A549 (cell line): ENCODE data around the gene UXS1. TPM values are rescaled to one million over a fixed set of nuclear protein-coding genes. Genes with fewer than 3 reads are reported as not detected.

Source experiments
- ATAC-seq, 2 experiments: fragments of 200-7000 bp in 1 of 2; fragments of >200 bp in 1 of 2; cut with Nextera tagmentation in 1 of 2; cut with Tn5 transposase in 1 of 2; 3 replicates each; pipeline versions ENCODE4 v1.8.0 to v1.9.1; 2018 to 2020; ENCODE audit warnings: mild to moderate bottlenecking in 1 of 2, moderate library complexity in 1 of 2
- CTCF ChIA-PET: fragments of 300-600 bp; sonication (Branson Sonifier 250); formaldehyde crosslinking; extraction: SDS; loops from one replicate; lab custom pipeline; 2021; ENCODE audit warnings: antibody characterized with exemption, inconsistent platforms; lab: Yijun Ruan, JAX
- POLR2A ChIA-PET: fragments of 350-600 bp; formaldehyde crosslinking; extraction: SDS; loops from one replicate; lab custom pipeline; 2021; ENCODE audit warnings: antibody characterized with exemption, inconsistent platforms; lab: Yijun Ruan, JAX
- DNase-seq, 2 experiments: peaks; one replicate each; pipeline versions ENCODE4 v3.0.0 to v3.0.0-alpha.2; 2011 to 2016; ENCODE audit warnings: low read depth in 1 of 2, low spot score in 1 of 2
- FAIRE-seq: peaks from 2 replicates; lab custom pipeline; 2011; peaks lifted over from hg19 to GRCh38; lab: Jason Lieb, UNC
- H3K27ac ChIP-seq, 2 experiments: fragments of >200 bp; sonication (Bioruptor Twin); formaldehyde crosslinking; 3 replicates each; pipeline ENCODE4 v1.5.1; 2016 to 2017
- H3K4me1 ChIP-seq: fragments of >200 bp; sonication (Bioruptor Twin); formaldehyde crosslinking; 3 replicates; pipeline ENCODE4 v1.6.1; 2016
- H3K4me2 ChIP-seq: fragments of >200 bp; sonication (Bioruptor Twin); formaldehyde crosslinking; 3 replicates; pipeline ENCODE4 v1.6.1; 2016
- H3K4me3 ChIP-seq: fragments of >200 bp; sonication (Bioruptor Twin); formaldehyde crosslinking; 3 replicates; pipeline ENCODE4 v1.5.1; 2016
- H3K9me3 ChIP-seq: fragments of >200 bp; sonication (Bioruptor Twin); formaldehyde crosslinking; 3 replicates; pipeline ENCODE4 v1.6.1; 2016
- CEBPB ChIP-seq, 2 experiments: fragments of >200 bp in 1 of 2; sonication (Bioruptor Twin) in 1 of 2; formaldehyde crosslinking in 1 of 2; IDR thresholded peaks; 2 replicates each; pipeline ENCODE4 v1.6.1; 2012 to 2016
- ESRRA ChIP-seq: fragments of 150-350 bp; IDR thresholded peaks from 2 replicates; pipeline ENCODE4 v1.6.1; 2014; ENCODE audit warnings: mild to moderate bottlenecking, low read length, borderline replicate concordance
- GATA3 ChIP-seq: IDR thresholded peaks from 2 replicates; pipeline ENCODE4 v1.6.1; 2012; ENCODE audit warnings: borderline replicate concordance
- MAZ ChIP-seq: fragments of 150-350 bp; IDR thresholded peaks from 2 replicates; pipeline ENCODE4 v1.6.1; 2014; ENCODE audit warnings: antibody characterized with exemption, low read depth, low read length, borderline replicate concordance
- NPAS2 ChIP-seq: fragments of 250-450 bp; sonication (Bioruptor Pico); IDR thresholded peaks from 2 replicates; pipeline ENCODE4 v1.8.0; 2022; ENCODE audit warnings: mild to moderate bottlenecking, moderate library complexity, borderline replicate concordance
- RAD21 ChIP-seq, 2 experiments: fragments of >200 bp in 1 of 2; sonication (Bioruptor Twin) in 1 of 2; formaldehyde crosslinking in 1 of 2; IDR thresholded peaks in 1 of 2; conservative IDR thresholded peaks in 1 of 2; 2 replicates in 1 of 2; 3 replicates in 1 of 2; pipeline ENCODE4 v1.6.1; 2012 to 2018; ENCODE audit warnings: inconsistent platforms in 1 of 2
- RARB ChIP-seq: fragments of 250-450 bp; sonication (Bioruptor Pico); IDR thresholded peaks from 2 replicates; pipeline ENCODE4 v1.8.0; 2021; ENCODE audit warnings: mild to moderate bottlenecking, moderate library complexity
- RCOR1 ChIP-seq: fragments of 150-350 bp; IDR thresholded peaks from 2 replicates; pipeline ENCODE4 v1.6.1; 2014; ENCODE audit warnings: antibody characterized with exemption, low read length, low read depth
- RFX5 ChIP-seq: fragments of 450-650 bp; IDR thresholded peaks from 2 replicates; pipeline ENCODE4 v1.7.1; 2014; ENCODE audit warnings: antibody characterized with exemption, mild to moderate bottlenecking, moderate library complexity
- SMC3 ChIP-seq: fragments of >200 bp; sonication (Bioruptor Twin); formaldehyde crosslinking; IDR thresholded peaks from 3 replicates; pipeline ENCODE4 v1.6.1; 2018; ENCODE audit warnings: inconsistent platforms
- ZNF302 ChIP-seq: fragments of 250-450 bp; sonication (Bioruptor Pico); IDR thresholded peaks from 2 replicates; pipeline ENCODE4 v1.9.0; 2021; ENCODE audit warnings: inconsistent platforms, mild to moderate bottlenecking, moderate library complexity
- WGBS: methylation state at CpG from one replicate; pipeline ENCODE4 v1.1.6; 2017; ENCODE audit errors: missing lambda C conversion rate; 5-methylcytosine and 5-hydroxymethylcytosine counted together
- polyA plus RNA-seq, 4 experiments: library from polyadenylated mRNA; depleted of rRNA in 3 of 4; stranded (reverse); fragments of >200 nt; fragmentation: RNase III in 1 of 4; extraction: RNeasy Plus Mini Kit Qiagen cat#74134 plus additional on column Dnase treatment in 1 of 4; gene quantifications; 2 replicates in 3 of 4; 3 replicates in 1 of 4; pipeline ENCODE4 v1.2.3, GENCODE V29; 2011 to 2017
- TF ChIP-seq, protein P1 (sequence below): fragments of 450-650 bp; IDR thresholded peaks from 2 replicates; pipeline ENCODE4 v1.6.1; 2014; ENCODE audit warnings: antibody characterized with exemption
- TF ChIP-seq, protein P2 (sequence below): fragments of 200-600 bp; sonication (generic); IDR thresholded peaks from 2 replicates; pipeline ENCODE4 v1.6.1; 2016; ENCODE audit warnings: antibody characterized with exemption, mild to moderate bottlenecking, moderate library complexity

UXS1 gene
- polyA plus RNA-seq, 2 of the 4 experiments (the other 2 are of a cell fraction), result 50.5 to 53.2 TPM

DNA sequence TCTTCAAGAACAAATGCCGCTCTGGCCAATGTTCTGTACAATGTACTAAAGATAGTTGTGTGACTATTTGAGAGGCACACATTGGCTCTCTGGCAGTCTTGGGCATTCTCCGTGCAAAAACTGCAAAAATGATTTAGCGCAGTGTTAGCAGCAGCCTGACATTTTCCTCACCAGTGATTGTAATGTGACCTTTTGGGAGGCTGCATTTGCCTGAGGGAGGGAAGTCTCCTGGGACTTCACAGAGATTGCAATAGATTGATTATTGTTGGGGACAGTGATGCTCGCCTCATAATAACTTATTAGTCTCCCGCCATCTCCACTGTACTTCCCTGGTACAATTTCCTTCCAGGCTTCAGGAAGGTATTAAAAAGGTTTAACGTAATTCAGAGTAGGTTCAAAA is 149.2 kb downstream of the UXS1 start:
- WGBS, result 78% methylated on average over 6 of the region's 6 CpGs
- Histone ChIP-seq H3K9me3 (no peaks in the 10 kb centered on the region), H3K4me1 (no peaks in the 10 kb centered on the region), H3K4me3 (no peak overlapping the region), H3K27ac (no peak overlapping the region), H3K4me2 (no peak overlapping the region)
- POLR2A ChIA-PET, result no interaction called here
- ATAC-seq (no peak), DNase-seq (no peak), FAIRE-seq (no peak)
- CTCF ChIA-PET, result no interaction called here
- TF ChIP-seq CEBPB (IDR thresholded peaks at IDR 0.05), result no peak
- TF ChIP-seq RCOR1, result no peak
- no peak for TF ChIP-seq MAZ
- TF ChIP-seq, protein P1, sequence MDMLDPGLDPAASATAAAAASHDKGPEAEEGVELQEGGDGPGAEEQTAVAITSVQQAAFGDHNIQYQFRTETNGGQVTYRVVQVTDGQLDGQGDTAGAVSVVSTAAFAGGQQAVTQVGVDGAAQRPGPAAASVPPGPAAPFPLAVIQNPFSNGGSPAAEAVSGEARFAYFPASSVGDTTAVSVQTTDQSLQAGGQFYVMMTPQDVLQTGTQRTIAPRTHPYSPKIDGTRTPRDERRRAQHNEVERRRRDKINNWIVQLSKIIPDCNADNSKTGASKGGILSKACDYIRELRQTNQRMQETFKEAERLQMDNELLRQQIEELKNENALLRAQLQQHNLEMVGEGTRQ, result no peak

DNA sequence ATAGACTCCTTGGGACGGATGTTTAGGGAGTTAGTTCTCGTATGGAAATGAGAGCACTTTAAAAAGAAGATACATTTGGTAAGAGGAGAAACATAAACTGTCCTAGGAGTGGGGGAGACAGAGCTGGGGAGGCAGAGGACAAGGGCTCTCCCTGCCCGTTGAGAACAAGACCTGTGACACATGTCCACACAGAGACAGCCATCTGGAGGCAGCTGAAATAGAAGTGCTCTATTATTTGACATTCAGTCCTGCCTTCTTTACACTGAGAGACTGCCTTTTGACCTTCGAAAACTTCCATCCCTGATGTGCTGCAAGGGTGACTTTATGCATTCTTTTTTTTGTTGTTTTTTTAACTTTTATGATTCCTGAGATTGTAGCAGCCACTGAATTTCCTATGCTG is 150.1 kb downstream of the UXS1 start:
- POLR2A ChIA-PET, result no interaction called here
- 42% methylated on average over 4 of the region's 4 CpGs for WGBS
- TF ChIP-seq, protein P2, sequence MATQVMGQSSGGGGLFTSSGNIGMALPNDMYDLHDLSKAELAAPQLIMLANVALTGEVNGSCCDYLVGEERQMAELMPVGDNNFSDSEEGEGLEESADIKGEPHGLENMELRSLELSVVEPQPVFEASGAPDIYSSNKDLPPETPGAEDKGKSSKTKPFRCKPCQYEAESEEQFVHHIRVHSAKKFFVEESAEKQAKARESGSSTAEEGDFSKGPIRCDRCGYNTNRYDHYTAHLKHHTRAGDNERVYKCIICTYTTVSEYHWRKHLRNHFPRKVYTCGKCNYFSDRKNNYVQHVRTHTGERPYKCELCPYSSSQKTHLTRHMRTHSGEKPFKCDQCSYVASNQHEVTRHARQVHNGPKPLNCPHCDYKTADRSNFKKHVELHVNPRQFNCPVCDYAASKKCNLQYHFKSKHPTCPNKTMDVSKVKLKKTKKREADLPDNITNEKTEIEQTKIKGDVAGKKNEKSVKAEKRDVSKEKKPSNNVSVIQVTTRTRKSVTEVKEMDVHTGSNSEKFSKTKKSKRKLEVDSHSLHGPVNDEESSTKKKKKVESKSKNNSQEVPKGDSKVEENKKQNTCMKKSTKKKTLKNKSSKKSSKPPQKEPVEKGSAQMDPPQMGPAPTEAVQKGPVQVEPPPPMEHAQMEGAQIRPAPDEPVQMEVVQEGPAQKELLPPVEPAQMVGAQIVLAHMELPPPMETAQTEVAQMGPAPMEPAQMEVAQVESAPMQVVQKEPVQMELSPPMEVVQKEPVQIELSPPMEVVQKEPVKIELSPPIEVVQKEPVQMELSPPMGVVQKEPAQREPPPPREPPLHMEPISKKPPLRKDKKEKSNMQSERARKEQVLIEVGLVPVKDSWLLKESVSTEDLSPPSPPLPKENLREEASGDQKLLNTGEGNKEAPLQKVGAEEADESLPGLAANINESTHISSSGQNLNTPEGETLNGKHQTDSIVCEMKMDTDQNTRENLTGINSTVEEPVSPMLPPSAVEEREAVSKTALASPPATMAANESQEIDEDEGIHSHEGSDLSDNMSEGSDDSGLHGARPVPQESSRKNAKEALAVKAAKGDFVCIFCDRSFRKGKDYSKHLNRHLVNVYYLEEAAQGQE, result no peak
- TF ChIP-seq GATA3, result no peak
- TF ChIP-seq MAZ, result no peak
- no peak for TF ChIP-seq NPAS2 (CRISPR knock-in tag)
- TF ChIP-seq SMC3, result no peak
- TF ChIP-seq RARB (CRISPR knock-in tag), result no peak
- no peak for TF ChIP-seq RAD21 (conservative IDR thresholded peaks at IDR 0.05 in 1 of 2, IDR thresholded peaks at IDR 0.05 in 1 of 2)
- no peak for TF ChIP-seq ESRRA
- TF ChIP-seq ZNF302 (CRISPR knock-in tag), result no peak
- TF ChIP-seq RFX5, result no peak
- TF ChIP-seq, all 56 proteins: peak for 0
- no peak overlapping the region for H3K27ac ChIP-seq
- CTCF ChIA-PET, result no interaction called here
- no peaks in the 10 kb centered on the region for H3K9me3 ChIP-seq
- no peak overlapping the region for H3K4me3 ChIP-seq
- no peak for ATAC-seq
- FAIRE-seq, result no peak
- no peaks in the 10 kb centered on the region for H3K4me1 ChIP-seq
- DNase-seq, result no peak
- no peak overlapping the region for H3K4me2 ChIP-seq
